ENCODE data around the gene COL5A1.

DNA sequence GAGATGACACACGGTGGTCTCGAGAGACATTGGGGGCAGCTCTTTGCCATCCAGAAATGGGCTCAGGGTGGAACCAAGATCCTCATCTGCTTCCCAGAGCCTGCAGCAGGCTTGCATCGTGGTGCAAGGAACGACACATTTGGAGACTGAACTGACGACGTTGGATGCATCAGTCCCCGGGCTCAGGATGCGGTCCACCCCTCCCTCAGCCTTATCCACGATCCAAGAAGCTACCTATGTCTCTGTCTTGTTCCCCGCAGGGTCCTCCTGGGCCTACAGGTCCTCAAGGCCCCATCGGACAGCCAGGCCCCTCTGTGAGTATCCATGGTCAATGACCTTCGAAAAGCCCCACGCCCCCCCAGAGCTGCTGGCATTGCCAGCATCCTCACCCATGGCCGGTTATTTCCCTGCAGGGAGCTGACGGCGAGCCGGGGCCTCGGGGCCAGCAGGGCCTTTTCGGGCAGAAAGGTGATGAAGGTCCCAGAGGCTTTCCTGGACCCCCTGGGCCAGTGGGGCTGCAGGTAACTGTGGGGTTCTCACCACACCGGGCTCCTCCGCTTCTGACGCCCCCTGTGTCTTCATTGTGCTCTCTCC is 169.6 kb downstream of the COL5A1 start:
- TF ChIP-seq, protein P1, sequence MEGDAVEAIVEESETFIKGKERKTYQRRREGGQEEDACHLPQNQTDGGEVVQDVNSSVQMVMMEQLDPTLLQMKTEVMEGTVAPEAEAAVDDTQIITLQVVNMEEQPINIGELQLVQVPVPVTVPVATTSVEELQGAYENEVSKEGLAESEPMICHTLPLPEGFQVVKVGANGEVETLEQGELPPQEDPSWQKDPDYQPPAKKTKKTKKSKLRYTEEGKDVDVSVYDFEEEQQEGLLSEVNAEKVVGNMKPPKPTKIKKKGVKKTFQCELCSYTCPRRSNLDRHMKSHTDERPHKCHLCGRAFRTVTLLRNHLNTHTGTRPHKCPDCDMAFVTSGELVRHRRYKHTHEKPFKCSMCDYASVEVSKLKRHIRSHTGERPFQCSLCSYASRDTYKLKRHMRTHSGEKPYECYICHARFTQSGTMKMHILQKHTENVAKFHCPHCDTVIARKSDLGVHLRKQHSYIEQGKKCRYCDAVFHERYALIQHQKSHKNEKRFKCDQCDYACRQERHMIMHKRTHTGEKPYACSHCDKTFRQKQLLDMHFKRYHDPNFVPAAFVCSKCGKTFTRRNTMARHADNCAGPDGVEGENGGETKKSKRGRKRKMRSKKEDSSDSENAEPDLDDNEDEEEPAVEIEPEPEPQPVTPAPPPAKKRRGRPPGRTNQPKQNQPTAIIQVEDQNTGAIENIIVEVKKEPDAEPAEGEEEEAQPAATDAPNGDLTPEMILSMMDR (conservative IDR thresholded peaks at IDR 0.05; ENCODE audit: low read depth, low read length) = no peak
- no peak for TF ChIP-seq EZH2 (IDR thresholded peaks at IDR 0.05; ENCODE audit: low read length, unreplicated experiment)
- TF ChIP-seq EZH2phosphoT487 (IDR thresholded peaks at IDR 0.05; ENCODE audit: borderline replicate concordance, low read length) = no peak
